Stimulated activated CD8-positive, alpha-beta memory T cell treated with anti-CD3 and anti-CD28 coated beads, Interleukin-12 subunit alpha, Interleukin-12 subunit beta, amount 100 ng/mL, for 24 hours (primary cell): ENCODE results near the gene TRIM3.
A peak's percentile ranks its signal among the peaks of the same experiment; 100 is the strongest.

Experiments used
- DNase-seq: peaks from one replicate; pipeline ENCODE4 v3.0.0-alpha.2; 2020; ENCODE audit errors: extremely low read depth

The TRIM3 gene

GRCh38 chr11:6437993-6438392 is 35.7 kb downstream of the TRIM3 start:
- DNase-seq: no peak

DNA sequence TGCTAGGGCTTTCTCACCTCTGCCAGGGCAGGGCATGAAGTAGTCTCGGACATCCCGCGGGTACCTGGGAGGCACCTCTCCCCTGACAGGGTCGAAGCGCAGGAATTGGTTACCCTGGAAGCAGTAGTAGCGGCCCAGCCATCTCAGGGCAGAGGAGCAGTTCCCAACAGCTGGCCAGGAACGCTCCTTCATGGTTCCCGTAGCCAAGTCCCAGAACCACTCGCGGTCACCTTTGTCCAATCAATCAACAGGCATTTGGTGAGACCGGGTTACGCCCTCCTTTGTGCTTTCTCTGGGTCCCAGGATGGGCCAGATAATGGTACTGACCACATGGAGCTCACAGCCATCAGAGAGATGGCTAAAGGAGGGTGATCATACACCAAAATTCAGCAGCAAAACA is 36.3 kb downstream of the TRIM3 start:
- DNase-seq: no peak

DNA sequence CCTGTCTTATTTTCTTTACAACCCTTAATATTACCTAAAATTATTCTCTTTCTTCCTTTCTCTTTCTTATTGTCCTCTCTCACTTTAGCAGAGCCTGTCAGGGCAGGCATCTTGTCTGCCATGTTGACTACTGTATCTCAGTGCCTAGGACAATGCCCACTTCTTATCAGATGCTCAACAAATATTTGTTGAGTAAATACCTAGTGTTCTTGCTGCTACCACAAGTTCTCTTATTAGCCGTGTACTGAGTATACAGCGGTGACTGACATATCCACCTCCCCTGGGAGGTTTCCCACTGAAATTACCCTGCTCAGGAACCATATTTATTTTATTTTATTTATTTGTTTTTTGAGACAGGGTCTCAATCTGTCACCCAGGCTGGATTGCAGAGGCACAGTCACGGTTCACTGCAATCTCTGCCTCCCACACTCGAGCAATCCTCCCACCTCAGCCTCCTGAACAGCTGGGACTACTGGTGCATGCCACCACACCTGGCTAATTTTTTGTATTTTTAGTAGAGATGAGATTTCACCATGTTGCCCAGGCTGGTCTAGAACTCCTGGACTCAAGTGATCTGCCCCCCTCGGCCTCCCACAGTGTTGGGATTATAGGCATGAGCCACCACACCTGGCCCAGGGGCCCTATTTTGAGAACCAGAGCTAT is 39.6 kb downstream of the TRIM3 start:
- no peak for DNase-seq

DNA sequence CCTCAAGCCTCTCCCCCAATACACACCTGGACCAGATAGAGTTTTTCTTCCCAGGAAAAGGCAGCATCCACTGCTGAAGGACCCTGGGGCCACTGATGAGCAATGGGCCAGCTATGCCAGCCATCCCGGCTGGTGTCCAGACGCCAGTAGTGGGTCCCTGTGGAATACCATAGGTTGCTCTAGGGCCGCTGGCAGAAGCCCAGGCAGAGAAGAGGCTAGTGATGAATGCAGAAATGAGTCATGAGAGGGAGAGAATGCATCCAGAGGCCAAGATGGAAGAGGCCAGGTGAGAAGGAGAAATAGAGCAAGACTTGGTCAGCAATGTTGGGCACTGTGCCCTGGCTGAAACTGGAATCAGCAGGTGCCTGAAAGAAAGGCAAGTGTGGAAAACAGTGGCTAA is 41.9 kb downstream of the TRIM3 start:
- DNase-seq: no peak

DNA sequence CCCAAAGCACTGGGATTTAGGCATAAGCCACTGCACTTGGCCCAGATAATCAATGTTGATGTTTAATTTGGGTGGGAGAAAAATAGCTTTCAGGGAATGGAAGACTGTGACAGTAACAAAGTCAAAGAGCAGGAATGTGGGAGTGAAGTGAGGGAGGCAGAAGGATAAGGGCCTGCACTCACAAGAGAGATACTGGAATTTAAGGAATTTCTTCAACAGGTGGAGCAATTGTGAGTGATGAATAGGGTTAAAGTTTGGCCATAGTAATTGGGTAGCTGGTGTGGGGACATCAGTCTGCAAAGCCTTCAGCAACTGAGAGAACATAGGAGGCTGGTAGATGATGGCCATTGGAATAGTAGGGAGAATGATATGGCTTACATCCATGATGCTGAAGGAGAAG is 46.2 kb downstream of the TRIM3 start:
- no peak for DNase-seq

- no peak for DNase-seq
These were observed 53.1 kb downstream of the TRIM3 start for GRCh38 chr11:6420677-6421076.

DNA sequence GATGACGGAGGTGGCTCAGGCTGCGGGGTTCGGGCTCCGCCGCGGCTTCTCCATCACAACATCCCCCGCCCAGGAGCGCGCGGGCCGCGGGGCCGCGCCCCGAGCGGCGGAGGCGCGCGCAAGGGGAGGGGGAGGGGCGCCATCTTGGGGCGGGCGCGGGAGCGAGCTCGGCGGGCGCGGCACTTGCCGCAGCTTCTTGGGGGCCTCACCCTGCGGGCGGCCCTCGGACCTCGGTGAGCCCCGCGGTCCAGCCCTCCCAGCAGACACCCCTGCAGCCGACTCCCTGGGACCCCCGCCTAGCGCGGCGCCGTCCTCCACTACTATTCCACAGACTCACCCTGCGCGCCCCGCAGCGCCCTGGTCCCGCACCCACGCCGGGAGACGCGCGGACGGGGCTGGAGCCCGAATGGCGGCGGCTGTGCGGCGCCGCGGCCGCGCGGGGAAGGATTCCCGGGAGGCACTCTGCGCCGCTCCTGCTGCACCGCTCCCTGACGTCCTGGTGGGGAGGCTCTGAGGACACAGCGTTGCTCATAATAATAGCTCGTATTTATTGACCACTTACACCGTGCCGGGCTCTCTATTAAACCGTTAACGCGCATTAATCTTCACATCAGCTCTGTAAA is 54.6 kb downstream of the TRIM3 start, which contains the start of gene APBB1:
Gene APBB1 (minus strand): TSS at position 86 of the 623 bp plus-strand sequence. CDS start 7,747 bp downstream, outside the sequence.
- DNase-seq: peak; percentile 41

DNA sequence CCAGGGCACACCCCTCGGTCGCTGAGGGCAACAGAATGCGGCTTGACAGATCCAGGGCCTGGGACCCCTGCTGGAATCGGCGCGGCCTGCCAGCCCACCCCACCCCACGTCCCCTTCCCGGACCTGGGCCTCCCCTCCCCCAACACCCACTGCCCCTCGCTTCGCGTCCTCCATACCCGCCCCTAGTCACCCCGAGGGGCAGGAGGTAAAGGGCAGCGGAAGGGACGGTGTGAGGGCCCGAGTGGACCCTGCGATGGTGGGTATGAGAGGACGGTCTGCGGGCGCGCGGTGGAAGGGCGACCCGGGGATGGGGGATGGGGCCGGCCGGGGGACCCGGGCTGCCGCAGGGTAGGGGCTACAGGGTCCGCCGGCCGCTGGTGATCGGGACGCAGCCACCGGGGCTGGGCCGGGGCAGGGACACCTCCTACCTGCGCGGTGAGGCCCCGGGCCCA is 55.2 kb downstream of the TRIM3 start:
- DNase-seq: no peak

GRCh38 chr11:6417907-6418556 is 55.7 kb downstream of the TRIM3 start:
- no peak for DNase-seq

GRCh38 chr11:6415797-6416196 is 57.9 kb downstream of the TRIM3 start:
- DNase-seq: no peak

DNA sequence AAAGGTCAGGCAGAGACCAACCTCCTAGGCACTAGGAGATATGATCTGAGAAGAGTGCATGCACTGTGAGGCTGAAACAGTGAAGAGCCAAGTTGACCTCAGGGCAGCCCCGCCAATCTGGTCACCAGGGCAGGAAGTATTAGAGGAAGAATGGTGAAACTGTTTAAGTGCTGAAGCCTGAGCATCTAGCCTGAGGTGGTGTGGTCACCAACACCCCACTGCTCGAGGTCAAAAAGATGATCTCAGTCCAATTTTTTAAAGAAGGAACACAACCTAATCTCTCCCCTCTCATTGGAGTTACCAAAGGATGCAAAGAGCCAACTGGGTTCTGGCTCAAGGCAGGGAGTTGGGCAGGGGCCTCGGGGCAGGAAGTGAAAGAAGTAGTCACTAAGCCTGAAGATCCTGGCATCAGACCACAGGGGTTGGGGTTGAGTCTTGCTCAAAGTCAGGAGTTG is 58.8 kb downstream of the TRIM3 start:
- no peak for DNase-seq

DNA sequence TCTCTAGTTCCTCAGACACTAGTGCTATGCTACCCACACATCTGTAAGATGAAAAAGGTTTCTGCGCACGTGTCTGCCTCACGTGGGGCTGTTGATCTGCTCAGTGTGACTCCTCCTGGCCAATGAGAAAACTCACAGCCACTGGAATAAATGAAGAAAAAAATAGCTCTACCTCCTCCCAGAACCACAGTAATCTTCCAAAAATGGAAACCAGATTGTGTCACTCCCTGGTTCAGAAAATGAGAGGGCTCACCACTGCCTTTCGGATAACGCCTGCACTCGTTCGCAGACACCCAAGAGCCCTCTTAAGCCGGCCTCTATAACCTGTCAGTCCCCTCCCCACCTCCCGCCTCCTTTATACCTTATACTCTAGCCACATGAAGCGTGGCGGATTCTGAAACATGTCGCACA is 59.9 kb downstream of the TRIM3 start:
- DNase-seq: no peak

DNA sequence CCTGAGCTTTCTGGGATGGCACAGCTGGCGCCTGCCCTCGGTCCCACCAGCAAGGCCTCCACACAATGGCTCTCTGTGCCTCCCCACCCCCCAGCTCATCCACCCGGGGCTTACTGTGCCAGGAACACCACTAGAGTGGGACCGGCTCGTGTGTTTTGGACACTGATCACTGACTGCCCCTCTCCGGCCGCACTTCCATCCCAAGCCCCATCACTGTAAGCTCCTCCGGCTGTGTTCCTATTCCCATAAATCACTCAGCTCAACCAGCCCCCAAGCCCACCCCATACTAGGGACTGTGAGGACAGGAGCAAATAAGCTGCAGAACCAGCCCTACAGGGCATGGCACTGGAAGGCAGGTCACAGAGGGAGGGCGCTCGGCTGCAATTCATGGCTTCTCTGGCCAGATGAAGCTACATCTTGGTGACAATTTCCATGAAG is 62.1 kb downstream of the TRIM3 start:
- DNase-seq: no peak

DNA sequence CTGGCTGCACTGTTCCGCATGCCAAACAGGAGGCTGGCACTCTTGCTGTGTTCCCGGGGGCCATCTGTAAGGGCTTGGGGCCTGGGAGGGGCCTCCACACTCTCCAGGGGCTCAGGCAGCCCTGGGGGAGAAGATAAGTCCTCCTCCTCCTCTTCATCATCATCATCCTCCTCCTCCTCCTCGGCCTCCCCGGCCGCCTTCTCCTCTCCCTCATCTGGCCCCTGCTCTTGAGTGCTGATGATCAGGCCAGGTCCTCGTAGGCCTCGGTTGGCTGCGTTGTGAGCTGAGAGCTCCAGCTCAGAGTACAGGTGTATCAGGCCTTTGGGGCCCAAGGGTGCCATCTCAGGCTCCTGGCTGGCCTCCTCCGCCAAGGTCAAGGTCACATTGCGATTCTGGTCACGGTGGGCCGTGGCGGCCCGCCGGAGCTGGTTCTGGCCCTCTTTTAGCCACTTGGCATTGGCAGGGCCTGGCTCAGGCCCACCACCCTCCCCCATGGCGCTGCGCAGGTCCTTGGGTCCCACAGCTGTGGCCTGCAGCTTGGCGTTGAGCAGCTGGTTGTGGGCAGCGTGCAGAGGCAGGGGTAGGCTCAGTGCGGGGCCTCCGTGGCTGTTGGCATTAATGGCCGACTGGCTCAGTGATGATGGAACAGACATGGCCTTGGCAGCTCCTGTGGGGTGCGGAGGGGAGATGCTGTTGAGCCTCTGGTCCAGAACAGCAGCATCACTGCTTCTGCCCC is 62.9 kb downstream of the TRIM3 start:
- no peak for DNase-seq

GRCh38 chr11:6406370-6406769 is 67.4 kb downstream of the TRIM3 start:
- DNase-seq: no peak

DNA sequence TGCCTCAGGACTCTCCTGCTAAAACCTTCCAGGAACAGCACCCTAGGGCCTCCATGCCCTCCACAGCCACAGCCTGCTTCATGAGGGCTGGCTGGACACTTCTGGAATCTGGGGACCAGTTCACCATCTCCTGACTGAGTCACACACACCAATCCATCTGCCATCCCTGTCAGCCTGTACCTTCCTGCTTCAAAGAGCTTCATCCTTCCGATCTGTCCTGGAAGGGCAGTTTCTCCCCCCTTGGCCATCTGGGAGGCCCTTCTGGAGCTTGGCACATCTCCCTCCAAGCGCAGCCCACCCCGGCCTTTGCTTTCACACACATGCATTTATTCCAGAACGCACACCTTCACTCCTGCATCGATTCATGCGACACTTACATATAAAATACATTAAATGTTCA is 67.9 kb downstream of the TRIM3 start:
- DNase-seq: no peak

DNA sequence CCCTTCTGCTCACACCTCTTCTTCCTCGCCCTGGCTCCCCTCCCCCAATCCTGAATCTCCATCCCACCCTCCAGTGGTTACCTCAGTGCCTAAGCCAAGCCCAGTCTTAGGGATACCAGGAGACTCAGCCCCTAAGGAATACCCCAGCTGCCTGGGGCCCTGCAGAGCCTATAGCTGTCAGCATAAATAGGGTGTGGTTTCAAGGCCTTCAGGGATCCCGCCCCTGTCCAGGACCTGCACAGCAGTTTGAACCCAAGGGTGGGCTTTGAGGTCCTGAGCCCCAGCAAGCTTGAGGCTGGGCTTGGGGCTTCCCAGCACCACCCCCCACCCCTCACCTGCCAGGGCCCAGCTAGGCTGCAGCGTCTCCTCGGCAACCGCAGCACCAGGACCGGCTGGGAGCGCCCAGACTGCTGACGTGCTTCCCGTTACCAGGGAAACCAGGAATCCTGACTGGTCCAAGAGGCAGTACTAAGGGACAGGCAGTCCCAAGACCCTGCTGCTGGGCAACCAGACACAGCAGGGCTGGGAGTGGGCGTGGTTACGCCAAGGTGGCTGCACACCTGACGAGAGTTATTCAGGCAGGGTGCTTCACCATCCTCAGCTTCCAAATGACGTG is 68.6 kb downstream of the TRIM3 start:
- no peak for DNase-seq

DNA sequence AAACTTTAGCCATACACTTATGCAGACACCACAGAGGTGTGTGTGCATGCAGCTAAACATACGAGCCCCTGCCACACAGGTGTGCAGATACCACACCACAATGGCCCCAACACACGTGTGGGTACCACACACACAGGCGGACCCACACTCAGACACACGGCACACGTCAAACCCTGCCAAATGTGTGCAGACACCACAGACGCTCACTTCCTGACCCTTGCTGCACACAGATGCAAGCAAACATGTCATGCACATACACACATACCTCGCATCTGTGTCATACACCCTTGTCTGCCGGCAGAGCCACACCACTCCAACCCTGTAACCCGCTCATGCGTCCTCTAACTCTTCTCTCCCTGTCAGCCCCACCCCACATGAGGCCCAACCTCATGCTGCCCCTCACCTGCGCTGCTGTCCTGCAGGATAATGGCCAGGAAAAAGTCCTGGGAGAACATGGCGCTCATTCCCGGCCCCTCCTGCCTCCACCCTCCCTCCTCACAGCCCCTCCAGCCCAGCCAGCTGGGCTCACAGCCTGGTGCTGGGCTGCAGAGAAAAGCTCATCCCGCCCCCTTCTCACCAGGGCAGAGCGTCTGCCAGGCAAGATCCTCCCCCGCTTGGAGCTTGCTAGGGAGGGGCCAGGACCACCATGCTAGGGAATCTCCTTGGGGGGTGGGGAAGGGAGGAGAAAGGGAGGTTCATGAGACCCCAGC is 69.2 kb downstream of the TRIM3 start:
- DNase-seq: no peak

DNA sequence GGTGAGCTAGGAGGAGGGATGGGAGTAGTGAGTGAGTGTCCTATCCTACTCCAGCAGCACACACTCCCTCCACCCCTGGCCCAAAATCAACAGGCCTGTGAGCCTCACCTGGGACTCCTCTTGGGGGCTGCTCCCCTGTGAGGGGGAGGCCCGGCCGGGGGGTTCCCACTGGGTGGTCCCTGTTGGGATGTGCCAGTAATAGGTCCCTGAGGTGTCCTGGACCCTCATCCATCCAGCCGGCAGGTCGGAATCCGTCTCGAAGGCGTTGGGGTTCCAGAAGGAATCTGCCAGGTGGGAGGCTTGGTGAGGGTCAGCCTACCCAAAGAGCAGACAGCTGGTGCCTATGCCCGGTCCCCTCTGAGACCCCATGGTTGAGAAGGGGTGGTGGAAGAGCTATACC is 70.2 kb downstream of the TRIM3 start:
- DNase-seq: no peak

- DNase-seq: peak; percentile 33
These were observed 71.2 kb downstream of the TRIM3 start for GRCh38 chr11:6402561-6402981.

DNA sequence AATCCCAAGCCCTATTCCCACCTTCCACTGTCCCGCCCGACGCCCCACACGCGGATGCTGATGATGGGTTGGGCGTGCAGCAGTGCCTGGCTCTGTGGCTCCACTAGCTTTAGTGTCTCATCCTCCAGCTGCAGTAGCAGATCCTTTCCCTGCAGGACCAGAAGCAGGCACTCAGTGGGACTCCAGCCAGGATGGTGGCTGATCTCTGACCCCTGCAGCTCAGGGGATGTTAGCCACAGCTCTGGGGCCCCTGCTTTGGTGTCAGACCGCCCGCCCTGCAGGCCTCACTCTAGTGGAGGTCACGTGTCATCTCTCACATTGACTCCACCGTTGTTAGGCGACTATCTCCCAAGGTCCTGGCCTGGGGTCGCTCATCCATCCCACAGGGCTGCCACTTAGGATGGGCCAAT is 71.7 kb downstream of the TRIM3 start:
- DNase-seq: no peak
